Colonic mucosa (tissue), 4 donors: ENCODE measurements around the gene MSI2. TPM values are rescaled to one million over a fixed set of nuclear protein-coding genes. Genes with fewer than 3 reads are reported as not detected.

Experiments
- DNase-seq: peaks from one replicate; pipeline ENCODE4 v3.0.0-alpha.2; 2020
- H3K27ac ChIP-seq: fragments of 200-600 bp; one replicate; pipeline ENCODE4 v1.8.0; 2021
- H3K27me3 ChIP-seq: fragments of 200-600 bp; one replicate; pipeline ENCODE4 v1.8.0; 2021
- H3K36me3 ChIP-seq: fragments of 200-600 bp; one replicate; pipeline ENCODE4 v1.8.0; 2021
- H3K4me1 ChIP-seq: fragments of 200-600 bp; one replicate; pipeline ENCODE4 v1.8.0; 2021; ENCODE audit warnings: mild to moderate bottlenecking
- H3K4me3 ChIP-seq: fragments of 200-600 bp; one replicate; pipeline ENCODE4 v1.8.0; 2021
- H3K9ac ChIP-seq, 2 donors: one replicate each; pipeline ENCODE4 v1.7.0; 2013; ENCODE audit warnings: control low read depth in 2 of 2, low read depth in 2 of 2, low read length in 2 of 2
- H3K9me3 ChIP-seq: fragments of 200-600 bp; one replicate; pipeline ENCODE4 v1.8.0; 2021
- intact Hi-C: fragments of 100-400 bp; cut with DNase I; formaldehyde crosslinking; loops from one replicate; pipeline ENCODE4 v1.14.1; 2022
- total RNA-seq, 2 donors: library from RNA; stranded (reverse); fragmentation: NEBNext Ultra II Directional in 1 of 2; extraction: Animal tissue kit (Norgen Biotek cat#: 25700) in 1 of 2; gene quantifications; one replicate each; pipeline ENCODE4 v1.2.1, GENCODE V29; 2021
- TF ChIP-seq, protein P1 (sequence below): fragments of 200-600 bp; IDR thresholded peaks from one replicate; pipeline ENCODE4 v1.8.0; 2022; ENCODE audit warnings: antibody characterized with exemption, mild to moderate bottlenecking
- donor health status: healthy.
- donor health status: DM: no; HTN: no; CAD: no.
- donor health status: DM: no; HTN: no; CAD: no.

The MSI2 gene
- total RNA-seq, 2 donors from 2014 or later = 61.6 to 75.4 TPM

DNA sequence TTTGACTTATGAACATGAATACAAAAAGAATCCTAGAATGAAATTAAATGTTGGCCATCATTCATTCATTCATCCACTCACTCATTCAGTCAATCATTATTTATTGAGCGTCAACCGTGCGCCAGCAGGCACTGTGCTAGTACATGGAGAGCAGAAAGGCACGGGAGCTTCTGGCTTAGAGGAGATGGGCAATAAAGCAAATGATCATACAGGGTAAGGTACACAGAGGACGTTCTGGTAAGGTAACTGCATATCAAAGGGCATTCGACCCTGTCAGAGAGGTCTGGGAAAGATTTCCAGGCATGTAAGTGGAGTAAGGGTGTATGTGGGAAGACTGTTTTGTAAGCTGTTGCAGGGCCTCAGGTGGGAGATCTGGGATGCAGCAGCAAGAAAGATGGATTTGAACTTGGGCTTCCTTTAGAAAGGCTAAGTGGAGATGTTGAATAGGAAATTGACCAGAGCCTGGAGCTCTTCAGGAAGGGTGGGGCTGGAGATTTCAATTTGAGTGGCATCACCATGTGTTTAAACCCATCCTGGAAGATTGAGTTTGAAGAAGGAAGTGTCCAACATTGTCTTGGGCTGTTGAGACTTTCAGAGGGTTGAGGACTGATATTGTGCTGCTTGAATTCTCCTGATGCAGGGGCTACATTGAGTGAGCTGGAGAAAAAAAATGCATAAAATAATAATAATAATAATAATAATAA, 2.8 kb upstream of the MSI2 start:
- no peak overlapping the region for H3K4me3 ChIP-seq
- H3K27ac ChIP-seq = no peak overlapping the region
- TF ChIP-seq, protein P1, sequence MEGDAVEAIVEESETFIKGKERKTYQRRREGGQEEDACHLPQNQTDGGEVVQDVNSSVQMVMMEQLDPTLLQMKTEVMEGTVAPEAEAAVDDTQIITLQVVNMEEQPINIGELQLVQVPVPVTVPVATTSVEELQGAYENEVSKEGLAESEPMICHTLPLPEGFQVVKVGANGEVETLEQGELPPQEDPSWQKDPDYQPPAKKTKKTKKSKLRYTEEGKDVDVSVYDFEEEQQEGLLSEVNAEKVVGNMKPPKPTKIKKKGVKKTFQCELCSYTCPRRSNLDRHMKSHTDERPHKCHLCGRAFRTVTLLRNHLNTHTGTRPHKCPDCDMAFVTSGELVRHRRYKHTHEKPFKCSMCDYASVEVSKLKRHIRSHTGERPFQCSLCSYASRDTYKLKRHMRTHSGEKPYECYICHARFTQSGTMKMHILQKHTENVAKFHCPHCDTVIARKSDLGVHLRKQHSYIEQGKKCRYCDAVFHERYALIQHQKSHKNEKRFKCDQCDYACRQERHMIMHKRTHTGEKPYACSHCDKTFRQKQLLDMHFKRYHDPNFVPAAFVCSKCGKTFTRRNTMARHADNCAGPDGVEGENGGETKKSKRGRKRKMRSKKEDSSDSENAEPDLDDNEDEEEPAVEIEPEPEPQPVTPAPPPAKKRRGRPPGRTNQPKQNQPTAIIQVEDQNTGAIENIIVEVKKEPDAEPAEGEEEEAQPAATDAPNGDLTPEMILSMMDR = no peak
- H3K9me3 ChIP-seq = no peaks in the 10 kb centered on the region
- H3K9ac ChIP-seq = no peak overlapping the region
- intact Hi-C loops = no loop called here
- H3K36me3 ChIP-seq = no peaks in the 10 kb centered on the region
- no peak for DNase-seq
- H3K4me1 ChIP-seq = no peaks in the 10 kb centered on the region
- no peaks in the 10 kb centered on the region for H3K27me3 ChIP-seq

DNA sequence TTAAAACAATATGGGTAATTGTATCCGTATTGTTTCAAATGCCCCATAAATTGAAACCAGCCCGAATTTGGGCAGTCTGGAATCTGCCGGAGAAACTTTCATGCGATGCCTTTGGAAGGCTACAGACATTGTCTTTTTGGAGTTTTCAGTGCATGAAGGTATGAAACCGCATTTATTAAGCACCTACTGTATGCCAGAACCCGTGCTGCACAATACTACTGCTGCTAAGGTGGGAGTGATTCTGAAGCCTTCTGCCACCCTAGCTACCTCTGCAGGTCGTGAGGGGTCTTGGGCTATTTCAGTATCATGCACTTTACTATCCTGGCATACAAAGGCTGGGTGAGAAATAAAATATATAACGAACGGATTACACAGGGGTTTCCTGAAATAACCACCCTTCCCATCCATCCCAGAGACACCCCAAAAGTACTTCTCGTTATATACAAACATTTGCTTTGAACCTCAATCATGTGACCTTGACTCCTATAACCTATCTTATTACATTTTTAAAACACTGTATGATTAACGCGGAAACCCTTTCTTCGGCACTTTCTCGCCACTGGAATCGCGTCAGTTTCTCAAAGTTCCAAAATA, 1.0 kb upstream of the MSI2 start:
- intact Hi-C loops = no loop called here
- no peak for DNase-seq
- H3K36me3 ChIP-seq = no peaks in the 10 kb centered on the region

DNA sequence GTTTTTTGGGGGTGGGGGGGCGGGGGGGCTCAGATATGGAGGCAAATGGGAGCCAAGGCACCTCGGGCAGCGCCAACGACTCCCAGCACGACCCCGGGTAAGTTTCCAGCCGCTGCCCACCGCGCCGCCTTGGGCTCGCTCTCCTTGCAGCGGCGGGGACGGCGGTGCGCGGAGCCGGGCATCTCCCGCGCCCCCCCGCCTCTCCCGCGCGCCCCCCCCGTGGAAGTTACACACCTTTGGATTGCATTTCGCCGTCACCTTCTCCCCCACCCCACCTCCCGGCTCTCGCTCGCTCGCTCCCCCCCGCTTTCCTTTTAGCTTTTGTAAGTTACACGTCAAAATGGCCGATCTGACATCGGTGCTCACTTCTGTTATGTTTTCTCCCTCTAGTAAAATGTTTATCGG, 387 bp downstream of the MSI2 start:
- no peaks in the 10 kb centered on the region for H3K4me1 ChIP-seq
- H3K36me3 ChIP-seq = no peaks in the 10 kb centered on the region
- intact Hi-C loops = no loop called here
- no peaks in the 10 kb centered on the region for H3K9me3 ChIP-seq
- peak; percentile 39 for DNase-seq
- H3K27me3 ChIP-seq = no peaks in the 10 kb centered on the region
- peak overlapping the region; percentile 55 for H3K27ac ChIP-seq
- TF ChIP-seq, protein P1 = no peak
- H3K4me3 ChIP-seq = peak overlapping the region; percentile 83
- H3K9ac ChIP-seq = peak overlapping the region; percentile 73 to 83

More for the DNA sequence above, 1.0 kb upstream of the MSI2 start:
- Histone ChIP-seq H3K27me3 (no peaks in the 10 kb centered on the region), H3K4me1 (no peaks in the 10 kb centered on the region), H3K4me3 (peak overlapping the region; percentile 83), H3K9ac (peak overlapping the region; percentile 71 to 78), H3K27ac (peak overlapping the region; percentile 76), H3K9me3 (no peaks in the 10 kb centered on the region)
- TF ChIP-seq, protein P1 = no peak

DNA sequence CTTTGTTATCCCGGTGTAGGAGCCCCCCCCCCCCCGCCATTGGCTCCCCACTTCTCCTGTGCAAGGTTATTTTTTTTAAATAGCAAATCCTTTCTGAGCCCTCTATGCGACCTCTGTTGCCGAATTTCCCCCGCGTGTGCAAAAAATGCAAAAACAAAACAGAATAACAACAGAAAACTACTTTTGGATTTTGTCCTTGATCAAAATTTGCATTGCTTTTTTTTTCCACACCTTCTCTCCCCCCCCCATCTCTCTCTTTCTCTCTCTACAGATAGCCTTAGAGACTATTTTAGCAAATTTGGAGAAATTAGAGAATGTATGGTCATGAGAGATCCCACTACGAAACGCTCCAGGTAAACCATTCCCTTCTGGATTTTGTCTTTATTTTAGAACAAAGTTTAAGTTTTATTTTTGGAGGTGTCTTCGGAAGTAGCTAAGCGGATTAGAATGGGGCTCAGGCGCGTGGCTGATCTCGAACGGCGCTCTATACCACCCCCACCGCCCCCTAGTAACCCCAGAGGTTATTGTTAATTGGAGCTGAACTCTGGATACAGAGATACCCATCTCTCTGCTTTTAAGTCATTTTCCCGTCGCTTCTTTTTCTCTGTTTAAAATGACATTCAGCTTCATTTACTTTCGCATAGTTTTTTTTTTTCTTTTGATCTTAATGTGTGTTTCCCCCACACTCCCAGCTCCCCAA, 1.0 kb downstream of the MSI2 start:
- peak; percentile 29 for DNase-seq
- Histone ChIP-seq H3K9me3 (no peaks in the 10 kb centered on the region), H3K36me3 (no peaks in the 10 kb centered on the region), H3K9ac (peak overlapping the region; percentile 73 to 83), H3K4me1 (no peaks in the 10 kb centered on the region), H3K27ac (no peak overlapping the region), H3K4me3 (peak overlapping the region; percentile 83), H3K27me3 (no peaks in the 10 kb centered on the region)
- TF ChIP-seq, protein P1 = no peak
- intact Hi-C loops = no loop called here

DNA sequence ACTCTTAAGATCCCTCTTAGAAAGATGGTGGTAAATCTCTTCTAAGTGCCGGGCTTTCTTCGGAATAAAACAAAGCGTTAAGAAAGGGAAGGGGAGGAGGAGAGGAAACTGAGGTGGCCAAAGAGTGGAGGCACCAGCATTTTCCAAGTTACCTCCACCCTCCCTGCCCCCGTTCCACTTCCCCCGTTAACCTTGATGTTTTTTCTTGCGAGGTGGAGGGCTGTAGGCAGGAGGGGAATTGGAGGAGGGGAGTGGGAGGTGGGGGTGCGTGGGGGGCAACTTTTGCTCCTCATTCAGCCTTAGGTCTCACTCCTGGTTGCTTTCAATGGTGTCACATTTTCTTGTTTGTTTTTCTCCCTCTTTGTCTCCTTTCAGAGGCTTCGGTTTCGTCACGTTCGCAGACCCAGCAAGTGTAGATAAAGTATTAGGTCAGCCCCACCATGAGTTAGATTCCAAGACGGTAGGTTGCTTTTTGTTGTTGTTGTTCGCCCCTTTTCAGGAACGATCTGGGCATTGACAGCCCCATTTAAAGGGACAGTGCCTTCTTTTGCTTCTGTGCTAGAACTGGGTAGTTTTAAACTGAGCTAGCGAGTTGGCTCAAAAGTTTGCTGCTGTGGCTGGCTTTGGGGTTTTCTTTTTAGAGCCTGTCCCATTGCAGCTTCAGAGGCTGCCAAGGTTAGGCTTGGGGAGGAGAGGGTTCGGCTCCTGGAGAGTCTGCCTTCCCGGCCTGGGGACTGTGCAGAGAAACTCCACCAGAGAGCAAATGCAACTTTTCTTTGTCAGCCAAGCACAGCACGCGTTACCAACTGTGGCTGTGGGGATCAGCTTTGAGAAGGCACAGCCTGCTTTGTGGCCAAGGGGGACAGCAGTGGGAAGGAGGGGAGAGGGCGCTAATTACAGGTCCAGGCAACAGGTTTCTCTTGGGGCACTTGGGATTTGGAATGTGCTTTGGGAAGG, 1.9 kb downstream of the MSI2 start:
- Histone ChIP-seq H3K4me1 (no peaks in the 10 kb centered on the region), H3K27ac (no peak overlapping the region), H3K36me3 (no peaks in the 10 kb centered on the region), H3K9me3 (no peaks in the 10 kb centered on the region), H3K4me3 (peak overlapping the region; percentile 83), H3K9ac (peak overlapping the region; percentile 1 to 83), H3K27me3 (no peaks in the 10 kb centered on the region)
- DNase-seq = peak; percentile 28
- TF ChIP-seq, protein P1 = no peak
- intact Hi-C loops = no loop called here
